CD4-positive, alpha-beta T cell (primary cell): ENCODE results near the gene NFYC. TPM values are rescaled to one million over a fixed set of nuclear protein-coding genes. Genes with fewer than 3 reads are reported as not detected.

Experiments used
- ATAC-seq: fragments of 200-7000 bp; cut with Tn5 transposase; one replicate; pipeline ENCODE4 v1.10.0; 2022; ENCODE audit warnings: mild to moderate bottlenecking; ENCODE audit not compliant: poor library complexity
- CTCF ChIA-PET: fragments of 350-600 bp; sonication (Branson Sonifier 250); formaldehyde crosslinking; loops from one replicate; lab custom pipeline; 2021; ENCODE audit warnings: antibody characterized with exemption, inconsistent platforms; lab: Charles Lee
- POLR2A ChIA-PET: fragments of 350-600 bp; sonication (Branson Sonifier 250); formaldehyde crosslinking; loops from one replicate; lab custom pipeline; 2021; ENCODE audit warnings: antibody characterized with exemption, inconsistent platforms; lab: Charles Lee
- DNase-seq, 14 experiments: peaks; one replicate each; pipeline ENCODE4 v3.0.0-alpha.2; 2013 to 2020; ENCODE audit warnings: mixed read lengths in 2 of 14
- H3K27ac ChIP-seq, 2 donors: one replicate each; pipeline versions ENCODE4 v1.5.1 to v1.7.0; 2013; ENCODE audit warnings: low read length in 2 of 2, low read depth in 1 of 2, mild to moderate bottlenecking in 1 of 2
- H3K27me3 ChIP-seq, 2 experiments: 1 replicate in 1 of 2; 2 replicates in 1 of 2; pipeline versions ENCODE4 v1.6.1 to v1.7.0; 2013; ENCODE audit warnings: low read length in 2 of 2, control low read depth in 1 of 2, mild to moderate bottlenecking in 1 of 2, moderate library complexity in 1 of 2; ENCODE audit not compliant: insufficient read depth in 2 of 2, control insufficient read depth in 1 of 2
- H3K36me3 ChIP-seq: one replicate; pipeline ENCODE4 v1.6.1; 2013; ENCODE audit warnings: low read length, control low read depth; ENCODE audit not compliant: insufficient read depth
- H3K4me1 ChIP-seq: one replicate; pipeline ENCODE4 v1.6.1; 2013; ENCODE audit warnings: low read length, control low read depth; ENCODE audit not compliant: insufficient read depth
- H3K4me3 ChIP-seq: one replicate; pipeline ENCODE4 v1.5.1; 2013; ENCODE audit warnings: mild to moderate bottlenecking, low read length, moderate library complexity
- H3K9me3 ChIP-seq, 2 experiments: 1 replicate in 1 of 2; 2 replicates in 1 of 2; pipeline versions ENCODE4 v1.6.1 to v1.7.0; 2013; ENCODE audit warnings: low read length in 2 of 2, mild to moderate bottlenecking in 2 of 2, control low read depth in 1 of 2, moderate library complexity in 1 of 2; ENCODE audit not compliant: control insufficient read depth in 1 of 2, insufficient read depth in 1 of 2
- H3K27ac Mint-ChIP-seq: one replicate; pipeline ENCODE4 v1.8.0; 2020; ENCODE audit warnings: mixed read lengths
- H3K27me3 Mint-ChIP-seq: one replicate; pipeline ENCODE4 v1.8.0; 2021; ENCODE audit warnings: mixed read lengths
- H3K36me3 Mint-ChIP-seq: one replicate; pipeline ENCODE4 v1.8.0; 2021; ENCODE audit warnings: low read depth, mixed read lengths
- H3K4me1 Mint-ChIP-seq: one replicate; pipeline ENCODE4 v1.8.0; 2021; ENCODE audit warnings: low read depth, mixed read lengths
- H3K4me3 Mint-ChIP-seq: one replicate; pipeline ENCODE4 v1.8.0; 2020; ENCODE audit warnings: mild to moderate bottlenecking, mixed read lengths
- H3K9me3 Mint-ChIP-seq: one replicate; pipeline ENCODE4 v1.8.0; 2020; ENCODE audit warnings: mixed read lengths
- intact Hi-C, 2 experiments: fragments of 100-400 bp; cut with DNase I in 1 of 2; cut with micrococcal nuclease in 1 of 2; formaldehyde crosslinking; loops; one replicate each; pipeline versions ENCODE4 v1.15.1 to v1.9.0; 2023 to 2025; cut with DNase I, micrococcal nuclease
- total RNA-seq, 174 experiments: library from RNA in 2 of 174; stranded (reverse) in 2 of 174; gene quantifications; one replicate each; pipeline ENCODE4 v1.2.3 and lab custom pipeline; 2021 to 2026
- TF ChIP-seq, protein P1 (sequence below): fragments of 200-600 bp; IDR thresholded peaks from one replicate; pipeline ENCODE4 v1.8.0; 2022; ENCODE audit warnings: antibody characterized with exemption, mild to moderate bottlenecking

Gene NFYC
- total RNA-seq, 2 experiments from 2014 or later: 28.6 to 35.2 TPM

DNA sequence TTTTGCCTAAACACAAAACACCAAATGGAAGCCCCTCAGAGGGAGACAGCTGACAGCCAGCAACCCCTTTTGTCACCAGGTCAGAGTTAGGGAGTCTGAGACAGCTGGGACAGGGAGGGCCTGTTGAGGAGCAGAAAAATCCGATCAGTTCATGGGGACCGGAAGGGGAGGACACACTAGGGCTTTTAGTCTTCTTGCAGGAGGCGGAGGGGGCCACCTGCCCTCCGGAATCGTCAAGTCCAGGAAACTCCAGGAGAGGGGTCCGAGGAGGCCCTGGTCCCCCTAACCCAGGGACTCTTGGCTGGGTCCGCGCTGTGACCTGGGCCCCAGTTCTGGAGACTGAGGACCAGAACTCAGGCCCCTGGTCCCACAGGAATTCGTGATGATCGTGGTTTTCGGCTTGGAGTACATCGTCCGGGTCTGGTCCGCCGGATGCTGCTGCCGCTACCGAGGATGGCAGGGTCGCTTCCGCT lies 126.3 kb downstream of the NFYC start:
- Mint-ChIP-seq H3K4me1 (peaks cover 13% of the 10 kb centered on the region), H3K27me3 (no peaks in the 10 kb centered on the region), H3K4me3 (peak overlapping the region; percentile 92), H3K27ac (peak overlapping the region; percentile 88), H3K9me3 (no peaks in the 10 kb centered on the region), H3K36me3 (no peaks in the 10 kb centered on the region)
- ChIA-PET POLR2A (interaction anchor here (1.7 kb wide), 1 partner anchor 22 kb away, joined by 4 read pairs; no protein-coding TSS in a partner anchor), CTCF (interaction anchor here (1.5 kb wide), 1 partner anchor 44 kb away, joined by 4 read pairs; no protein-coding TSS in a partner anchor)
- peak overlapping the region; percentile 67 for H3K4me3 ChIP-seq
- H3K27ac ChIP-seq: peak overlapping the region in 1 of 2 donors; percentile 41
- H3K4me1 ChIP-seq: peaks cover 18% of the 10 kb centered on the region
- H3K36me3 ChIP-seq: no peaks in the 10 kb centered on the region
- ATAC-seq (no peak), DNase-seq (no peak)
- intact Hi-C loops: loop anchor here (1.0 to 2.0 kb wide), 2 partner anchors 16 to 45 kb away; partner anchors contain the start of gene CITED4 (in 1 of the 2)
- no peaks in the 10 kb centered on the region for H3K9me3 ChIP-seq
- H3K27me3 ChIP-seq: no peaks in the 10 kb centered on the region
- TF ChIP-seq, protein P1, sequence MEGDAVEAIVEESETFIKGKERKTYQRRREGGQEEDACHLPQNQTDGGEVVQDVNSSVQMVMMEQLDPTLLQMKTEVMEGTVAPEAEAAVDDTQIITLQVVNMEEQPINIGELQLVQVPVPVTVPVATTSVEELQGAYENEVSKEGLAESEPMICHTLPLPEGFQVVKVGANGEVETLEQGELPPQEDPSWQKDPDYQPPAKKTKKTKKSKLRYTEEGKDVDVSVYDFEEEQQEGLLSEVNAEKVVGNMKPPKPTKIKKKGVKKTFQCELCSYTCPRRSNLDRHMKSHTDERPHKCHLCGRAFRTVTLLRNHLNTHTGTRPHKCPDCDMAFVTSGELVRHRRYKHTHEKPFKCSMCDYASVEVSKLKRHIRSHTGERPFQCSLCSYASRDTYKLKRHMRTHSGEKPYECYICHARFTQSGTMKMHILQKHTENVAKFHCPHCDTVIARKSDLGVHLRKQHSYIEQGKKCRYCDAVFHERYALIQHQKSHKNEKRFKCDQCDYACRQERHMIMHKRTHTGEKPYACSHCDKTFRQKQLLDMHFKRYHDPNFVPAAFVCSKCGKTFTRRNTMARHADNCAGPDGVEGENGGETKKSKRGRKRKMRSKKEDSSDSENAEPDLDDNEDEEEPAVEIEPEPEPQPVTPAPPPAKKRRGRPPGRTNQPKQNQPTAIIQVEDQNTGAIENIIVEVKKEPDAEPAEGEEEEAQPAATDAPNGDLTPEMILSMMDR: no peak

DNA sequence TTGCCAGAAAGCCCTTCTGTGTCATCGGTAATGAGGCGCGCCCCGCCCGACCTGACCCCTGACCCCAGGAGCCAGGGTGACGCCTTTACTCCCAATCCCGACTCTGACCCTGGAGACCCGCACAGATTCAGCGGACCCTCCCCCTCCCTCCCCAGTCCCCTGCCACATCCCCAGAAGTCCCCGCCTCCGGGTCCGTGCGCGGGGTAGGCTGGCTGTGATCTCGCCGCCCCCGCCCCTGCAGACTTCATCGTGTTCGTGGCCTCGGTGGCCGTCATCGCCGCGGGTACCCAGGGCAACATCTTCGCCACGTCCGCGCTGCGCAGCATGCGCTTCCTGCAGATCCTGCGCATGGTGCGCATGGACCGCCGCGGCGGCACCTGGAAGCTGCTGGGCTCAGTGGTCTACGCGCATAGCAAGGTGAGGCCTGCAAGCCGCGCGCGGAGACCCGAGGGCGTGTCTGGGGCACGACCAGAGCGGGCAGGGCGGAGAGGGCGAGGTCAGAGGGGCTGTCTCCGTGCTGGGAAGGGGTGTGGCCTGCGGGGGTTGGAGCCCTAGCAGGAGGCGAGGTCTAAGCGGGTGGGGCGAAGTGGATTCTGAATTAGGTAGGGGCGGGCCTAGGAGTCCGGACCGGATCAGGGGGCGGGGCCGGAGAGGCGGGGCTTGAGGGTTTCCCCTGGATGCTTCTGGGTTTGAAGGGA lies 126.9 kb downstream of the NFYC start:
- Mint-ChIP-seq H3K27me3 (no peaks in the 10 kb centered on the region), H3K4me1 (peaks cover 13% of the 10 kb centered on the region), H3K36me3 (no peaks in the 10 kb centered on the region), H3K4me3 (peak overlapping the region; percentile 92), H3K27ac (peak overlapping the region; percentile 88), H3K9me3 (no peaks in the 10 kb centered on the region)
- intact Hi-C loops: loop anchor here (1.0 to 2.0 kb wide), 2 partner anchors 16 to 44 kb away; partner anchors contain the start of gene CITED4 (in 1 of the 2)
- CTCF ChIA-PET: interaction anchor here (1.3 kb wide), 1 partner anchor 44 kb away, joined by 3 read pairs; no protein-coding TSS in a partner anchor
- POLR2A ChIA-PET: interaction anchor here (0.5 to 1.8 kb wide), 5 partner anchors 16 to 127 kb away, joined by 3 to 10 read pairs (median 4); partner anchors contain the start of genes CITED4 and NFYC
- H3K4me3 ChIP-seq: peak overlapping the region; percentile 67
- DNase-seq (peak; percentile 80 to 95 (median 86)), ATAC-seq (peak; percentile 96)
- H3K9me3 ChIP-seq: no peaks in the 10 kb centered on the region
- no peaks in the 10 kb centered on the region for H3K36me3 ChIP-seq
- peak overlapping the region in 1 of 2 donors; percentile 41 for H3K27ac ChIP-seq
- no peaks in the 10 kb centered on the region for H3K27me3 ChIP-seq
- H3K4me1 ChIP-seq: peaks cover 18% of the 10 kb centered on the region
- TF ChIP-seq, protein P1: no peak

DNA sequence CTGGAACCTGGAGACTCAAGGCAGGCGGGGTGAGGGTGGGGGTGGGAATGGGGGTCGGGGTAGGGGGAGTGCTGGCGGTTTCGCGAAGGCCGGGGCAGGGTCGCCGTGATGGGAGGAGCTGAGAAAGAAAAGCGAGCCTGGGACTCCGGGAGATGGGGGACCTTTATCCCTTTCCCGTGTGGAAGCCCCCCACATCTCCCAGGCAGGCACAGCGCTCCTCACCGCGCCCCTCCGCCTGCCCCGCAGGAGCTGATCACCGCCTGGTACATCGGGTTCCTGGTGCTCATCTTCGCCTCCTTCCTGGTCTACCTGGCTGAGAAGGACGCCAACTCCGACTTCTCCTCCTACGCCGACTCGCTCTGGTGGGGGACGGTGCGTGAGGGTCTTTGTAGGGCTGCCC lies 127.6 kb downstream of the NFYC start:
- Histone ChIP-seq H3K27me3 (no peaks in the 10 kb centered on the region), H3K36me3 (no peaks in the 10 kb centered on the region), H3K27ac (no peak overlapping the region), H3K4me1 (peaks cover 18% of the 10 kb centered on the region), H3K4me3 (no peak overlapping the region), H3K9me3 (no peaks in the 10 kb centered on the region)
- DNase-seq (peak in 1 of 14 experiments; percentile 36), ATAC-seq (no peak)
- POLR2A ChIA-PET: interaction anchor here (0.7 to 1.8 kb wide), 4 partner anchors 16 to 128 kb away, joined by 3 to 10 read pairs (median 6); partner anchors contain the start of genes CITED4 and NFYC
- Mint-ChIP-seq H3K9me3 (no peaks in the 10 kb centered on the region), H3K27ac (peak overlapping the region; percentile 88), H3K4me1 (peaks cover 13% of the 10 kb centered on the region), H3K27me3 (no peaks in the 10 kb centered on the region), H3K4me3 (peak overlapping the region; percentile 58), H3K36me3 (no peaks in the 10 kb centered on the region)
- TF ChIP-seq, protein P1: no peak
- intact Hi-C loops: loop anchor here in 1 of 2 experiments (2.0 kb wide), 1 partner anchor 44 kb away; the partner anchor contains the start of gene CITED4
- CTCF ChIA-PET: interaction anchor here (1.3 kb wide), 1 partner anchor 45 kb away, joined by 3 read pairs; no protein-coding TSS in a partner anchor
